ENCODE data around the gene NR1H3. TPM values are rescaled to one million over a fixed set of nuclear protein-coding genes. Genes with fewer than 3 reads are reported as not detected.

Gene NR1H3
- total RNA-seq, 1 experiment from 2014 or later: 31.6 TPM

GRCh38 chr11:47269002-47269828 is 11.4 kb downstream of the NR1H3 start:
- intact Hi-C loops (cut with micrococcal nuclease): loop anchor here (1.0 kb wide), 1 partner anchor 92 kb away; no protein-coding TSS in a partner anchor
- TSS peak; percentile 83 for BruUV-seq (replicated peaks)
- peak overlapping the region; percentile 75 for H3K9ac ChIP-seq (ENCODE audit: low read length)
- POLR2A ChIA-PET (ENCODE audit: unreplicated experiment): no interaction called here
- peak; percentile 83 for DNase-seq
- no peaks in the 10 kb centered on the region for H3K27me3 ChIP-seq (ENCODE audit: low read length)
- peak overlapping the region; percentile 95 for H2AFZ ChIP-seq (ENCODE audit: low read length)
- TF ChIP-seq EZH2 (IDR thresholded peaks at IDR 0.05; ENCODE audit: low read length, unreplicated experiment) (no peak), EZH2phosphoT487 (IDR thresholded peaks at IDR 0.05; ENCODE audit: borderline replicate concordance, low read length) (no peak)
- peaks cover 37% of the 10 kb centered on the region for H3K79me2 ChIP-seq (ENCODE audit: low read length)
- no peaks in the 10 kb centered on the region for H3K9me3 ChIP-seq (ENCODE audit: low read length)
- CTCF ChIA-PET: interaction anchor here (0.6 kb wide), 1 partner anchor 86 kb away, joined by 3 read pairs; no protein-coding TSS in a partner anchor
- peaks cover 30% of the 10 kb centered on the region for H3K4me1 ChIP-seq (ENCODE audit: insufficient read depth, low read length)
- peak; percentile 70 for ATAC-seq
- H3K27ac ChIP-seq (ENCODE audit: low read length): peak overlapping the region; percentile 82
- H3K4me3 ChIP-seq (ENCODE audit: low read length): peak overlapping the region; percentile 71
- no peaks in the 10 kb centered on the region for H3F3A ChIP-seq (ENCODE audit: low read length, unreplicated experiment)
- peak overlapping the region; percentile 93 for H3K4me2 ChIP-seq (ENCODE audit: low read length)
- peaks cover 14% of the 10 kb centered on the region; the same call in 1 of the 2 replicates for H4K20me1 ChIP-seq (ENCODE audit: low read length)
- H3K36me3 ChIP-seq (ENCODE audit: low read depth, low read length): no peaks in the 10 kb centered on the region; the same call in 1 of the 2 replicates
- H3K9me2 ChIP-seq (replicated peaks; ENCODE audit: low read length): no peaks in the 10 kb centered on the region

- no peaks in the 10 kb centered on the region for H3K27me3 ChIP-seq (ENCODE audit: low read length)
- peaks cover 28% of the 10 kb centered on the region for H3K4me1 ChIP-seq (ENCODE audit: insufficient read depth, low read length)
- H4K20me1 ChIP-seq (ENCODE audit: low read length): peaks cover 14% of the 10 kb centered on the region; the same call in 1 of the 2 replicates
- DNase-seq: peak; percentile 67
- CTCF ChIA-PET: interaction anchor here (0.6 kb wide), 1 partner anchor 85 kb away, joined by 3 read pairs; no protein-coding TSS in a partner anchor
- intact Hi-C loops (cut with micrococcal nuclease): loop anchor here (1.0 to 2.0 kb wide), 2 partner anchors 85 to 93 kb away; no protein-coding TSS in a partner anchor
- peak within 1 kb of the TSS; percentile 75 for H3K9ac ChIP-seq (ENCODE audit: low read length)
- no peaks in the 10 kb centered on the region for H3K9me2 ChIP-seq (replicated peaks; ENCODE audit: low read length)
- no peaks in the 10 kb centered on the region for H3F3A ChIP-seq (ENCODE audit: low read length, unreplicated experiment)
- H3K36me3 ChIP-seq (ENCODE audit: low read depth, low read length): peaks cover 1% of the 10 kb centered on the region; the same call in 1 of the 2 replicates
- BruUV-seq (replicated peaks): no TSS peak
- peak within 1 kb of the TSS; percentile 95 for H2AFZ ChIP-seq (ENCODE audit: low read length)
- TF ChIP-seq EZH2phosphoT487 (IDR thresholded peaks at IDR 0.05; ENCODE audit: borderline replicate concordance, low read length): no peak
- TF ChIP-seq EZH2 (IDR thresholded peaks at IDR 0.05; ENCODE audit: low read length, unreplicated experiment): no peak
- no peak for TF ChIP-seq CTCF (conservative IDR thresholded peaks at IDR 0.05; ENCODE audit: low read depth, low read length)
- H3K4me3 ChIP-seq (ENCODE audit: low read length): peak within 1 kb of the TSS; percentile 71
- ATAC-seq: peak; percentile 83
- H3K4me2 ChIP-seq (ENCODE audit: low read length): peak within 1 kb of the TSS; percentile 93
- POLR2A ChIA-PET (ENCODE audit: unreplicated experiment): no interaction called here
- peak within 1 kb of the TSS; percentile 82 for H3K27ac ChIP-seq (ENCODE audit: low read length)
- H3K79me2 ChIP-seq (ENCODE audit: low read length): peaks cover 41% of the 10 kb centered on the region
- no peaks in the 10 kb centered on the region for H3K9me3 ChIP-seq (ENCODE audit: low read length)
Observed at GRCh38 chr11:47269829-47270305, 12.1 kb downstream of the NR1H3 start, which contains the start of gene MADD. Gene MADD, plus strand, starts transcription at chr11:47270133.
